Measurements from ENCODE around the gene PDE1C. TPM values are rescaled to one million over a fixed set of nuclear protein-coding genes. Genes with fewer than 3 reads are reported as not detected.
"Not testable (repeated sequence)": the region's sequence is repeated elsewhere in the genome, so short reads cannot be mapped to it uniquely, and the experiment has no call there.

The PDE1C gene
- total RNA-seq, 2 donors from 2014 or later = not detected

DNA sequence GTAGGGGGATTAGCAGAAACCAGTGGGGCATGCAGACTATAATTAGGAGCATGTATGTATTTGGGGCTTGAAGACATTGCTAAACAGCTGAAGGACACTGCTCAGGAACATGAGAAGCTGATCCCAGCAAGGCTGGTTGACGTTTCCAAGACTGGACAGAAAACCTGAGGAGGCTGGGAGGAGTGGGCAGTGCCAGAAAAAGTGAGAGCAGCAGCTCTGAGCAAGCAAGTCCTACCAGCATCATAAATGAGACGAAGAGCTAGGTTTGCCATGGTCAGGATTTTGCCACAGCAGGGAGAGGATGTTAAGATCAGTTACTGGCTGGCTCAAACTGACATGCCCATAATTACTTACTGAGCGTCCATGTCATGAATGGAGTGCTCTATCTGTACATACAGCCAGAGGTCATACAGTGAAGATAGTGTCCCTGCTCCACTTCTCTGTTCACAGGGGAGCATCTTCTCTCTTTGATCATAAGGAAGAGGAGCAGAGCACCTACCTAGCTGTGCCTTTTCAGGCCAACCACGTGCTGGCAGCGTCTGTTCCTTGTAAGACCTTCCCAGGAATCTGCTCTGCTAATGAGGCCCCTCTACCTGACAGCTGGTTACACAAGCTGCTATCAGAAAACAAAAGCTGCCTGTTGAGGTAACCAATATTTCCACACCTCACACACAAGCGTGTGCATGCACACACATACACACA is 44.7 kb downstream of the PDE1C start:
- H3K9me3 ChIP-seq (ENCODE audit: control insufficient read depth, low read length, poor library complexity, severe bottlenecking) = no peaks in the 10 kb centered on the region
- no peak for ATAC-seq
- no peaks in the 10 kb centered on the region for H3K27me3 Mint-ChIP-seq
- no peaks in the 10 kb centered on the region for H3K4me1 Mint-ChIP-seq
- H3K27ac Mint-ChIP-seq = no peak overlapping the region
- H3K4me3 Mint-ChIP-seq = no peak overlapping the region
- DNase-seq = no peak
- H3K36me3 Mint-ChIP-seq (ENCODE audit: low read depth) = no peaks in the 10 kb centered on the region

DNA sequence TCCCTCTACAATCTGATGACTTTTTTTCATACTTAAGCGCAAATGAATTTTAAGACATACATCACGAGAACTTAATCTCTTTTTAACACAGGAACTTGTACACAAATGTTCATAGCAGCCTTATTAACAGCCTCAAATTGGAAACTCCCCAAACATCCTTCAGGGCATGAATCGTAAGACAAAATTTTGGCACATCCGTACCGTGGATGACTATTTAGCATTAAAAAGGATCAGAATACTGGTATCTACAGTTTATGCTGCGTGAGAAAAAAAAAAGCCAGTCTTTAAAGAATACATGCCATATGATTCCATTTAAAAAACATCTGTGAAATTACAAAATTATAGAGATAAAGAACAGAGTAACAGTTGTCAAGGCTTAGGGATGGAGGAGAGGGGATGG is 46.8 kb downstream of the PDE1C start:
- no peaks in the 10 kb centered on the region for H3K27me3 Mint-ChIP-seq
- no peak for ATAC-seq
- DNase-seq = no peak
- no peaks in the 10 kb centered on the region for H3K4me1 Mint-ChIP-seq
- no peaks in the 10 kb centered on the region for H3K36me3 Mint-ChIP-seq (ENCODE audit: low read depth)
- H3K9me3 ChIP-seq (ENCODE audit: control insufficient read depth, low read length, poor library complexity, severe bottlenecking) = no peaks in the 10 kb centered on the region
- no peak overlapping the region for H3K4me3 Mint-ChIP-seq
- H3K27ac Mint-ChIP-seq = no peak overlapping the region

- H3K4me3 Mint-ChIP-seq = no peak overlapping the region
- ATAC-seq = no peak
- H3K36me3 Mint-ChIP-seq (ENCODE audit: low read depth) = no peaks in the 10 kb centered on the region
- no peaks in the 10 kb centered on the region for H3K4me1 Mint-ChIP-seq
- no peaks in the 10 kb centered on the region for H3K27me3 Mint-ChIP-seq
- H3K9me3 ChIP-seq (ENCODE audit: control insufficient read depth, low read length, poor library complexity, severe bottlenecking) = no peaks in the 10 kb centered on the region
- DNase-seq = no peak
- no peak overlapping the region for H3K27ac Mint-ChIP-seq
These were observed 47.2 kb downstream of the PDE1C start for GRCh38 chr7:32022966-32023365.

DNA sequence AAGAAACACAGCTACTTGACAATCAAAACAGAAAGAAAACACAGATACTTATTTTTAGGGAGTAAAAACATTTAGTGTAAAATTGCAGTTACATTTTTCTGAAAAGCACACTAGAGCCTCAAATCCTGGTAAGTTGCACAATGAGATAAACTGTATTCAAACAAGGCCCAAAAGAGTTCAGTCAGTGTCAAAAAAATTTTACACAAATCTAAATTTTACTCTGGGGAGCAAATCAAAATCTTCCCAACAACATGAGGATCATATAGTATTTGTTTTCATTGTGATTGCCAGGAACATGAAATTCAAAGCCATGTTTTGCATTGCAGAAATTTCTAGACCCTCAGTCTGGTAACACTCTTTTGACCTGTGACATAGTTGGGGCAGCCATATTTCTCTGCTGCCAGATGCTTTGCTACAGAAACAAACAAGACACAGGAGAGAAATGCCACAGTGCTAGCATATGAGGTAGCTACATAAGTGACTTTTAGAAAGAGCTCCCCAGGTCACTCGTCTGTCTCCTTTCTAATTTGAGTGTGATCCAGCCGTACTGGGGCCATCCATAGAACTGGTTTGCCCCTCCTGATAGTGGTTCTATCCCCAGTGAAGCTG is 49.6 kb downstream of the PDE1C start:
- H3K9me3 ChIP-seq (ENCODE audit: control insufficient read depth, low read length, poor library complexity, severe bottlenecking) = peaks cover 3% of the 10 kb centered on the region
- Mint-ChIP-seq H3K27me3 (no peaks in the 10 kb centered on the region), H3K36me3 (ENCODE audit: low read depth) (no peaks in the 10 kb centered on the region), H3K4me3 (no peak overlapping the region), H3K27ac (no peak overlapping the region), H3K4me1 (no peaks in the 10 kb centered on the region)
- ATAC-seq = no peak
- DNase-seq = no peak

DNA sequence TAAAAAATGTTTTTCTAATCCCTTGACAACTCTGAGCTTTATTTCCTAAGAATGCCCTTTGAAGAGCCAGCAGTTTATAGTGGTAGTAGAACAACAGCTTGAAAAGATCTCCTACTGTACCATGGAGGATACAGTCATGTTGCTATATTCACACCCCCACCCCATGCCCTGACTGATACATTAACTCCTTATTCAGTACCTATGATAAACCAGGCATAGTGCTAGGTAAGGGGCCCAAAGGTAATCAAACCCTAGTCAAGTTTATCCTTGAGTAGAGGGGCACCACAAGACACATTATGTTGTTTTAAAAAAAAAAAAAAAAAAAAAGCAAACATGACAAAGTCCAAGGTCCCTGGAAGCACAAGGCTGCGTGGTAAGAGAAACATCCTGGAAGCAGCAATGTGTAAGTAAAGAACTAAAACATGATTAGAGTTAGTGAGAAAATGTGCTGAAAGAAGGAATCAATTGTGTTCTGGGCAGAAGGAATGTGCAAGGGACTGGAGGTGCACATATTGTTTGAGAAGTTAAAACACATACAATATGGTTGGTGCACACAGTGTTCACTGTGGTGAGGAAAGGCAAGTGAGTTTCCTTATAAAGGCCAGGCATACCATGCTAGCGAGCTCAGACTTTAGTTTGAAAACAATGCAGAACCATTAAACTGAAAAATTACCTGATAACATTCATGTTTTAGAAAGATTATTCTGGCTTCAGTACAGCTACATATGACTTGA is 51.2 kb downstream of the PDE1C start:
- Mint-ChIP-seq H3K36me3 (ENCODE audit: low read depth) (no peaks in the 10 kb centered on the region), H3K27ac (no peak overlapping the region), H3K4me1 (no peaks in the 10 kb centered on the region), H3K4me3 (no peak overlapping the region), H3K27me3 (no peaks in the 10 kb centered on the region)
- ATAC-seq (no peak), DNase-seq (no peak)
- H3K9me3 ChIP-seq (ENCODE audit: control insufficient read depth, low read length, poor library complexity, severe bottlenecking) = peaks cover 3% of the 10 kb centered on the region

DNA sequence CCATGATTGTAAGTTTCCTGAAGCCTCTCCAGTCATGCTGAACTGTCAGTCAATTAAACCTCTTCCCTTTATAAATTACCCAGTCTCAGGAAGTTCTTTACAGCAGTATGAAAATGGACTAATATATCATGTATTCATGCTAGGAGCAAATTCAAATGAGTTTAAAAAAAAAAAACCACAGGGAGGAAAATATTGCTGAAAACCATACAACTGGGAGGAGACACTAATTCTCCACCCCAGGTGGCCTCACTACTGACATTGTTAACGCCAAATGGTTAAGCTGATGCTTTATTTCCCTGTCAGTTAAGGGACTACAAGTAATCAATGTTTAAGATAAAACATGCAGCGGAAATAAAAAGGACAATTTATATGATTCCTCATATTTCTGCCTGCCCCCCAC is 55.1 kb downstream of the PDE1C start:
- ATAC-seq (no peak), DNase-seq (no peak)
- H3K4me3 Mint-ChIP-seq = no peak overlapping the region
- peaks cover 3% of the 10 kb centered on the region for H3K9me3 ChIP-seq (ENCODE audit: control insufficient read depth, low read length, poor library complexity, severe bottlenecking)
- no peaks in the 10 kb centered on the region for H3K4me1 Mint-ChIP-seq
- no peak overlapping the region for H3K27ac Mint-ChIP-seq
- no peaks in the 10 kb centered on the region for H3K27me3 Mint-ChIP-seq
- no peaks in the 10 kb centered on the region for H3K36me3 Mint-ChIP-seq (ENCODE audit: low read depth)

DNA sequence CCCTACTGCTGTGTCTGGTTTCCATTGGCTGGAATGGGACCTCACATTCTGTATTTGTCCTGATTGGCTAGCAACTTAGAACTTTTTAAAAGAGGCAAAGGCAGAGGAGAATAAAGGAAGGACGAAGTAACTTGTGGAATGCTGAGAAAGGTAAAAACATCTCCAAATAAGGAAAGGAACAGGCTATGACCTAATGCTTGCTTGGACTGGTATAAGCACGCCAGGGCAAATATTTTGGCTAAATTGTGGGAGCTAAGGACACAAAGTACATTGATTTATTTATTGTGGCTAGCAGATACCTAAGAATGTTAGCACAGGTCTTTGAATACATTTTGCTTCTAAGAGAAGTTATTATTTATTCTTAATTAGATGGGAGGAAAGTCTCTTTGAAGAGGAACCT is 56.7 kb downstream of the PDE1C start:
- not testable (repeated sequence) for H3K27me3 Mint-ChIP-seq; H3K9me3 ChIP-seq (ENCODE audit: control insufficient read depth, low read length, poor library complexity, severe bottlenecking); H3K4me3 Mint-ChIP-seq; H3K4me1 Mint-ChIP-seq; H3K27ac Mint-ChIP-seq; DNase-seq; ATAC-seq; H3K36me3 Mint-ChIP-seq (ENCODE audit: low read depth)

DNA sequence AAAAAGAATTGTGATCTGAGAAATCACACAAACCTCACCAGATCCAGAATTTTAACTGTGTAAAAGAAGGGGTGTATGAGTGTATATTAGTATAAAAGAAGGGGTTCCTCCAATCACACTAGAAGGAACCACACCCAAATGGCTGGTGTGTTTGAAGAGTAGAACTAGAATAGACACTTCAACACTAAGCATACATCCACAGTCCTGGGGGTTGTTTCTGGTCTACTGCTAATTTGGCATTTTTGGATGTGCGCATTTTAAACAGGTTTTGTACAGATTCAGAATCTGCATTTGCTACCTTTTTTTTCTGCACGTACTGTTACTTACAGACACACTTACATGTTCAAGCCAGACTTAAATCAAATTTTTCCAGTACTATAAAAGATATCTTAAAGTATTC is 64.6 kb downstream of the PDE1C start:
- Mint-ChIP-seq H3K27me3 (no peaks in the 10 kb centered on the region), H3K4me1 (no peaks in the 10 kb centered on the region), H3K36me3 (ENCODE audit: low read depth) (no peaks in the 10 kb centered on the region), H3K27ac (no peak overlapping the region), H3K4me3 (no peak overlapping the region)
- no peak for ATAC-seq
- DNase-seq = no peak
- no peaks in the 10 kb centered on the region for H3K9me3 ChIP-seq (ENCODE audit: control insufficient read depth, low read length, poor library complexity, severe bottlenecking)

DNA sequence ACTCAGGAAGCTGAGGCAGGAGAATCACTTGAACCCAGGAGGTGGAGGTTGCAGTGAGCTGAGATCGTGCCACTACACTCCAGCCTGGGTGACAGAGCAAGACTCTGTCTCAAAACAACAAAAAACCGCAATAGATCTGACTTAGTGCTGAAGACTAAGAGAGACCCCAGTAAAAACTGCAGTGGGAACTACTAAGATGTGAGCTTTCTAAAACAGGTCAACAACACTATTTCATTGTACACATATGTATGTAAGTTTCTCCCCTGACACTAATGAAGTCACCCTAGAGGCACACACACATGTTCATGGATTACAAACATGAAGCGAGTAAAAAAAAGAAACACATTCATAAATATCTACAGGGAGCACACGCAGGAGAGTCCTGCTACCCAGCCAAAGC is 68.3 kb downstream of the PDE1C start:
- Mint-ChIP-seq H3K36me3 (ENCODE audit: low read depth) (no peaks in the 10 kb centered on the region), H3K4me3 (no peak overlapping the region), H3K4me1 (no peaks in the 10 kb centered on the region), H3K27ac (no peak overlapping the region), H3K27me3 (no peaks in the 10 kb centered on the region)
- ATAC-seq = no peak
- no peak for DNase-seq
- no peaks in the 10 kb centered on the region for H3K9me3 ChIP-seq (ENCODE audit: control insufficient read depth, low read length, poor library complexity, severe bottlenecking)

DNA sequence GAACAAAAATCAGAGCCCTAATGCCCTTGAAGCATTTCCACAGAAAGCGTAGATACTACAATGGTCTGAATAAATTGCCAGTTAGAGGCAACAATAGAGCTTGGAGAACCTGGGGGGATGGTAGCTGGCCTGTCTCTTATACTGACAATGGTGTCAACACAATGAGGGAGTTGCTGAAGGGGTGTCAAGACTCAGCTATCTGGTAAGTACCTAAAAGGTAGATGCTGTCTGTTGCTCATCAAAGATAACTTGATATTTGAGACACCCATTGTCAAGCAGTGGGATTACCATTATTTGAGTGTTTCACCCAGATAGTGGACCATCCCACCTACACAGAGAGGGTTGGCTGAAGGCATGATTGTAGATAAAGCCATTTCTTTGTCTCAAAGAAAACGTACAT is 72.8 kb downstream of the PDE1C start:
- H3K27me3 Mint-ChIP-seq = no peaks in the 10 kb centered on the region
- ATAC-seq (no peak), DNase-seq (no peak)

DNA sequence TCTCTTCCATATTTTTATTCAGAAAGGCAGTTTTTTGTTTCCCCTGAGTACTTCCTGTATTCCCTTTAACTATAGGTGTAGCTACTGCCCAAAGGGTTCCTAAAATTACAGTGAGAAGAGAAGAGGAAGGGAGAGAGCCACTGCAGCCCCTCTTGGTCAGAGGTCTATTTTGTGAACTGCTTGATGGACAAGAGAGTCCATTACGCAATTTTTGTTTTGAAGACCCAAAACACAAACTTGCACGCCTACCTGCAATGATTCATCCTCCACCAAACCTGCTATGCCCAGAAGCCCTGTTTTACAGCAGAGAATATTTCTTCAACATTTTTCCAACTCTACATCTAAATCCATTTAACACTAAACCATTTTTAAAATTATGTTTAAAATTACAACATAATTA is 75.1 kb downstream of the PDE1C start:
- H3K36me3 Mint-ChIP-seq (ENCODE audit: low read depth) = no peaks in the 10 kb centered on the region
- H3K27ac Mint-ChIP-seq = no peak overlapping the region
- H3K4me3 Mint-ChIP-seq = no peak overlapping the region
- H3K9me3 ChIP-seq (ENCODE audit: control insufficient read depth, low read length, poor library complexity, severe bottlenecking) = no peaks in the 10 kb centered on the region
- no peak for ATAC-seq
- no peaks in the 10 kb centered on the region for H3K27me3 Mint-ChIP-seq
- no peaks in the 10 kb centered on the region for H3K4me1 Mint-ChIP-seq
- DNase-seq = no peak

More for the DNA sequence above, 72.8 kb downstream of the PDE1C start:
- H3K4me1 Mint-ChIP-seq = no peaks in the 10 kb centered on the region
- H3K4me3 Mint-ChIP-seq = no peak overlapping the region
- H3K9me3 ChIP-seq (ENCODE audit: control insufficient read depth, low read length, poor library complexity, severe bottlenecking) = no peaks in the 10 kb centered on the region
- no peak overlapping the region for H3K27ac Mint-ChIP-seq
- H3K36me3 Mint-ChIP-seq (ENCODE audit: low read depth) = no peaks in the 10 kb centered on the region

- H3K4me1 Mint-ChIP-seq = no peaks in the 10 kb centered on the region
- ATAC-seq = no peak
- H3K4me3 Mint-ChIP-seq = no peak overlapping the region
- no peak overlapping the region for H3K27ac Mint-ChIP-seq
- H3K9me3 ChIP-seq (ENCODE audit: control insufficient read depth, low read length, poor library complexity, severe bottlenecking) = no peaks in the 10 kb centered on the region
- no peak for DNase-seq
- H3K27me3 Mint-ChIP-seq = no peaks in the 10 kb centered on the region
- H3K36me3 Mint-ChIP-seq (ENCODE audit: low read depth) = no peaks in the 10 kb centered on the region
These were observed 78.4 kb downstream of the PDE1C start for GRCh38 chr7:31991846-31992245.

DNA sequence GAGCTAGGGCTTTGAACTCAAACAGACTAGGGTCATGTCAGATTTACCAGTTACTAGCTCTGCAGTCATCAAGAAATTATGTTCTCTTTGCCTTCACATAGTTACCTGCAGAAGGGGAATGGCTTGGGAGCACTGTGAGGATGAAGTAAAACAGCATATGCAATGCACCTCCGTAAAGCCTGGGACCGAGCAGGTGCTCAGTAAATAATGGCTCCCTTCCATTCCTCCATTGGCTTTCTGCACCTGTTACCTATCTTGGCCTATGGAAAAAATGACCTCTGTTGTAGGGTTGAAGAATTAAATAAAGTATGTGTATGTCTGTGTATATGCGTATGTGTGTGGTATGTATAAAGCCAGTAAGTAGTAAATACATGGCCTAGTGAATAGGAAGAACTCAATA is 78.8 kb downstream of the PDE1C start:
- no peaks in the 10 kb centered on the region for H3K27me3 Mint-ChIP-seq
- no peak for DNase-seq
- H3K27ac Mint-ChIP-seq = no peak overlapping the region
- no peaks in the 10 kb centered on the region for H3K9me3 ChIP-seq (ENCODE audit: control insufficient read depth, low read length, poor library complexity, severe bottlenecking)
- no peaks in the 10 kb centered on the region for H3K4me1 Mint-ChIP-seq
- H3K4me3 Mint-ChIP-seq = no peak overlapping the region
- no peaks in the 10 kb centered on the region for H3K36me3 Mint-ChIP-seq (ENCODE audit: low read depth)
- no peak for ATAC-seq

All from T-helper 17 cell (primary cell).